ENCODE measurements around the gene MED14.
A peak's percentile ranks its signal among the peaks of the same experiment; 100 is the strongest.
"Not testable (repeated sequence)": the region's sequence is repeated elsewhere in the genome, so short reads cannot be mapped to it uniquely, and the experiment has no call there.

MED14 gene

GRCh38 chrX:40735325-40736169, at the start of gene MED14:
Gene MED14 (minus strand): TSS chrX:40735542. CDS start chrX:40735412, 130 bp downstream.
- Histone ChIP-seq H3K27ac (ENCODE audit: low read length) (peak within 1 kb of the TSS; percentile 91), H3K27me3 (ENCODE audit: low read depth, low read length) (no peaks in the 10 kb centered on the region), H3K36me3 (replicated peaks; ENCODE audit: low read depth, low read length) (no peaks in the 10 kb centered on the region), H3K4me3 (ENCODE audit: low read length) (peak within 1 kb of the TSS; percentile 90), H3K4me2 (ENCODE audit: low read length) (peak within 1 kb of the TSS; percentile 88), H4K20me1 (ENCODE audit: insufficient read depth, low read length) (peaks cover 21% of the 10 kb centered on the region), H3K9ac (ENCODE audit: low read length) (peak within 1 kb of the TSS; percentile 82), H2AFZ (ENCODE audit: low read depth, low read length) (peak within 1 kb of the TSS; percentile 85), H3K9me3 (ENCODE audit: insufficient read depth, low read length) (no peaks in the 10 kb centered on the region), H3K79me2 (ENCODE audit: low read length) (peaks cover 47% of the 10 kb centered on the region), H3K4me1 (ENCODE audit: low read length) (peaks cover 28% of the 10 kb centered on the region)
- TF ChIP-seq EZH2phosphoT487 (IDR thresholded peaks at IDR 0.05; ENCODE audit: low read depth) (no peak), CTCF (IDR thresholded peaks at IDR 0.05; ENCODE audit: low read depth, low read length) (peak; percentile 42)

GRCh38 chrX:40784516-40785151, 49.3 kb upstream of the MED14 start:
- Histone ChIP-seq H3K36me3 (replicated peaks; ENCODE audit: low read depth, low read length) (no peaks in the 10 kb centered on the region), H3K9me3 (ENCODE audit: insufficient read depth, low read length) (no peaks in the 10 kb centered on the region), H3K9ac (ENCODE audit: low read length) (no peak overlapping the region), H3K4me1 (ENCODE audit: low read length) (peaks cover 11% of the 10 kb centered on the region), H3K4me2 (ENCODE audit: low read length) (no peak overlapping the region), H3K79me2 (ENCODE audit: low read length) (no peaks in the 10 kb centered on the region), H2AFZ (ENCODE audit: low read depth, low read length) (no peak overlapping the region), H3K27ac (ENCODE audit: low read length) (no peak overlapping the region), H4K20me1 (ENCODE audit: insufficient read depth, low read length) (no peaks in the 10 kb centered on the region), H3K27me3 (ENCODE audit: low read depth, low read length) (no peaks in the 10 kb centered on the region), H3K4me3 (ENCODE audit: low read length) (no peak overlapping the region)
- TF ChIP-seq EZH2phosphoT487 (IDR thresholded peaks at IDR 0.05; ENCODE audit: low read depth) (no peak), CTCF (IDR thresholded peaks at IDR 0.05; ENCODE audit: low read depth, low read length) (no peak)

DNA sequence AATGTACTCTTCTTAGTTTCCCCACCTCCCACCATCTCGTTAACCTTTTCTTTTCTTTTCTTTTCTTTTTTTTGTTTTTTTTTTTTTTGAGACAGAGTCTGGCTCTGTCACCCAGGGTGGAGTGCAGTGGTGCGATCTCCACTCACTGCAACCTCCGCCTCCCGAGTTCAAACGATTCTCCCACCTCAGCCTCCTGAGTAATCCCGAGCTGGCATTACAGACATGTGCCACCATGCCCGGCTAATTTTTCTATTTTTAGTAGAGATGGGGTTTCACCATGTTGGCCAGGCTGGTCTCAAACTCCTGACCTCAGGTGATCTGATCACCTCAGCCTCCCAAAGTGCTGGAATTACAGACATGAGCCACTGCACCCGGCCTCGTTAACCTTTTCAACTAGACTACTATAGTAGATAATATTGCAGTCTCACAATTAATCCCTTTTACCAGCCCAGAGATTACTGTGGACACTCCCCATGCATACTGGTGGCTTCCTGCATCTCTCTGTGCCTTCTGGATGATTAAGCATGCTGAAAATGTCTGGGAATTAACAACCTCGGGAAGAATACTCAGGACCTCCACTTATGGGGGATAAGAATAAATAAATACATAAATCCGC, 47.4 kb upstream of the MED14 start:
- H4K20me1 ChIP-seq (ENCODE audit: insufficient read depth, low read length); H3K9me3 ChIP-seq (ENCODE audit: insufficient read depth, low read length); H3K36me3 ChIP-seq (replicated peaks; ENCODE audit: low read depth, low read length); H3K4me2 ChIP-seq (ENCODE audit: low read length); H3K9ac ChIP-seq (ENCODE audit: low read length); H3K4me3 ChIP-seq (ENCODE audit: low read length); H3K27me3 ChIP-seq (ENCODE audit: low read depth, low read length); H3K79me2 ChIP-seq (ENCODE audit: low read length); H2AFZ ChIP-seq (ENCODE audit: low read depth, low read length); H3K27ac ChIP-seq (ENCODE audit: low read length): not testable (repeated sequence)
- peaks cover 11% of the 10 kb centered on the region for H3K4me1 ChIP-seq (ENCODE audit: low read length)

GRCh38 chrX:40780951-40781350, 45.6 kb upstream of the MED14 start:
- no peak overlapping the region for H3K4me2 ChIP-seq (ENCODE audit: low read length)
- H4K20me1 ChIP-seq (ENCODE audit: insufficient read depth, low read length) = no peaks in the 10 kb centered on the region
- TF ChIP-seq EZH2phosphoT487 (IDR thresholded peaks at IDR 0.05; ENCODE audit: low read depth) (no peak), CTCF (IDR thresholded peaks at IDR 0.05; ENCODE audit: low read depth, low read length) (no peak)
- no peaks in the 10 kb centered on the region for H3K27me3 ChIP-seq (ENCODE audit: low read depth, low read length)
- H2AFZ ChIP-seq (ENCODE audit: low read depth, low read length) = no peak overlapping the region
- no peak overlapping the region for H3K9ac ChIP-seq (ENCODE audit: low read length)
- peaks cover 11% of the 10 kb centered on the region for H3K4me1 ChIP-seq (ENCODE audit: low read length)
- H3K36me3 ChIP-seq (replicated peaks; ENCODE audit: low read depth, low read length) = no peaks in the 10 kb centered on the region
- H3K27ac ChIP-seq (ENCODE audit: low read length) = no peak overlapping the region
- H3K4me3 ChIP-seq (ENCODE audit: low read length) = no peak overlapping the region
- no peaks in the 10 kb centered on the region for H3K9me3 ChIP-seq (ENCODE audit: insufficient read depth, low read length)
- no peaks in the 10 kb centered on the region for H3K79me2 ChIP-seq (ENCODE audit: low read length)

All from OCI-LY3 (cell line).